Neuron (in vitro differentiated cells): ENCODE data around the gene CYB5RL.
"Not testable (repeated sequence)": the region's sequence is repeated elsewhere in the genome, so short reads cannot be mapped to it uniquely, and the experiment has no call there.

Experiments used
- H2AFZ ChIP-seq: one replicate; pipeline ENCODE4 v1.6.1; 2013; ENCODE audit warnings: low read depth, mild to moderate bottlenecking, inconsistent platforms, low read length, moderate library complexity
- H3K27me3 ChIP-seq: one replicate; pipeline ENCODE4 v1.6.1; 2013; ENCODE audit warnings: low read length; ENCODE audit not compliant: insufficient read depth
- H3K36me3 ChIP-seq: one replicate; pipeline ENCODE4 v1.6.1; 2013; ENCODE audit warnings: low read length; ENCODE audit not compliant: insufficient read depth
- H3K4me1 ChIP-seq: one replicate; pipeline ENCODE4 v1.6.1; 2013; ENCODE audit warnings: low read length; ENCODE audit not compliant: insufficient read depth
- H3K4me3 ChIP-seq: 2 replicates; pipeline ENCODE4 v1.5.1; 2013; ENCODE audit warnings: mild to moderate bottlenecking, low read length, moderate library complexity
- H3K9me3 ChIP-seq: one replicate; pipeline ENCODE4 v1.6.1; 2013; ENCODE audit warnings: low read length

CYB5RL gene

DNA sequence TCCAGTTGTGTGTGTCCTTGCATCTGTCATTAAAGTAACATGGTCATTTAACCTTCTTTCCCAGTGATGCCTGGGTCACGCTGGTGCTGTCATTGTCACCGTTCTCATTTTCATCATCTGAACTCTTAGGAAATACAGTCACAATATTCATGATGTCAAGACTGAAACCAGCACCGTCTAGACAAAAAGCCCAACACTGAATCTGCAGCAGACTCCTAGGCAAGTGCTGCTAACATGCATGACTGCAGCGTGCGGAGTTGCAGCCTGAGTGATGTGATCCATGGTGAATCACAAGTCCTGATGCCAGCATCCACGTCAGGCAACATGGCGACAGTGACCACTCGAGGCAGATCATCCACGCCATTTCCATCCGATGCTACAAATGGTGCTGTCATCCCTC is 37.8 kb upstream of the CYB5RL start:
- H3K4me1 ChIP-seq = no peaks in the 10 kb centered on the region
- no peaks in the 10 kb centered on the region for H3K9me3 ChIP-seq
- no peak overlapping the region for H2AFZ ChIP-seq
- H3K36me3 ChIP-seq = peaks cover 61% of the 10 kb centered on the region
- H3K4me3 ChIP-seq = no peak overlapping the region
- no peaks in the 10 kb centered on the region for H3K27me3 ChIP-seq

DNA sequence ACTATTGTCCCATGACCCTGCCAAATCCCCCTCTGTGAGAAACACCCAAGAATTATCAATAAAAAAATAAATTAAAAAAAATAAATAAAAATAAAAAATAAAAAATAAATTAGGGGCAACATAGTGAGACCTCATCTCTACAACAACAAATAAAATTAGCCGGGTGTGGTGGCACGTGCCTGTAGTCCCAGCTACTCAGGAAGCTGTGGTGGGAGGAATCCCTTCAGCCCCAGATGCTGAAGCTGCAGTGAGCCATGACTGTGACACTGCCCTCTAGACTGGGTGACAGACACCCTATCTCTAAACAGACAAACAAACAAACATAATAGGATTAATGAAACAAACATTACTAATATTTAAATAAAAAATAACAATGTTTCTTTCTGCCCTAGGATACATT is 34.5 kb upstream of the CYB5RL start:
- H3K4me1 ChIP-seq = no peaks in the 10 kb centered on the region
- peaks cover 54% of the 10 kb centered on the region for H3K36me3 ChIP-seq

DNA sequence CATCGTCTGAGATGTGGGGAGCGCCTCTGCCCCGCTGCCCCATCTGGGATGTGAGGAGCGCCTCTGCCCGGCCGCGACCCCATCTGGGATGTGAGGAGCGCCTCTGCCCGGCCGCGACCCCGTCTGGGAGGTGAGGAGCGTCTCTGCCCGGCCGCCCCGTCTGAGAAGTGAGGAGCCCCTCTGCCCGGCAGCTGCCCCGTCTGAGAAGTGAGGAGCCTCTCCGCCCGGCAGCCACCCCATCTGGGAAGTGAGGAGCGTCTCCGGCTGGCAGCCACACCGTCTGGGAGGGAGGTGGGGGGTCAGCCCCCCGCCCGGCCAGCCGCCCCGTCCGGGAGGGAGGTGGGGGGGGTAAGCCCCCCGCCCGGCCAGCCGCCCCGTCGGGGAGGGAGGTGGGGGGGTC is 33.4 kb upstream of the CYB5RL start:
- not testable (repeated sequence) for H3K4me3 ChIP-seq, H3K27me3 ChIP-seq, H2AFZ ChIP-seq, H3K4me1 ChIP-seq, H3K9me3 ChIP-seq
- H3K36me3 ChIP-seq = peaks cover 49% of the 10 kb centered on the region

More for the DNA sequence above, 34.5 kb upstream of the CYB5RL start:
- Histone ChIP-seq H3K4me3 (no peak overlapping the region), H3K27me3 (no peaks in the 10 kb centered on the region), H3K9me3 (no peaks in the 10 kb centered on the region), H2AFZ (no peak overlapping the region)

DNA sequence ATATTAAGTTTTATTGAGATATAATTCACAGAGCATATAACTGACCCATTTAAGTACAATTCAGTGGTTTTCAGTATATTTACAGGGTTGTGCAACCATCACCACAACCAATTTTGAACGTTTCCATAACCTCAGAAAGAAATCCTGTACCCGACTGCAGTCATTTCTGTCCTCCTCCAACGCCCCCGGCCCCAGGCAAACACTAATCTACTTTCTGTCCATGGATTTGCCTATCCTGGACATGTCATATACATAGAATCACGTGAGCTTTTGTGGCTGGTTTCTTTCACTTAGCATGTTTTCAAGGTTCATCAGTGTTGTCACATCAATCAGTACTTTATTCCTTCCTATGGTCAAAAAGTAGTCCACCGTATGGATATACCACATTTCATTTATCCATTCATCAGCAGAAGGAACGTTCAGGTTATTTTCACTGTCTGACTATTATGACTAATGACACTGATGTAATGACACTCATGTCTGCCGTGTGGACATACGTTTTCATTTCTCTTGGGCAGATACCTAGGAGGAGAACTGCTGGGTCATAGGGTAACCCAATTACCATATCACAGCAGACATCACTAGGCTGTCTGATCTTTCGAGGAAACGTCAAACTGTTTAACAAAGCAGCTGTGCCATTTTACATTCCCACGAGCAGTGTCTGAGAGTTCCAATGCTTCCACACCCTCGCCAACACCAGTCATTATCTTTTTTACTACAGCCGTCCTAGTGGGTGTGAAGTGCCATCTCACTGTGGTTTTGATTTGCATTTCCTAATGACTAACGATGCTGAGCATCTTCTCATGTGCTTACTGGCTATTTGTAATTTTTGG is 30.9 kb upstream of the CYB5RL start:
- H2AFZ ChIP-seq = no peak overlapping the region
- no peak overlapping the region for H3K4me3 ChIP-seq
- H3K9me3 ChIP-seq = no peaks in the 10 kb centered on the region
- H3K36me3 ChIP-seq = peaks cover 38% of the 10 kb centered on the region
- no peaks in the 10 kb centered on the region for H3K27me3 ChIP-seq
- H3K4me1 ChIP-seq = peaks cover 20% of the 10 kb centered on the region

DNA sequence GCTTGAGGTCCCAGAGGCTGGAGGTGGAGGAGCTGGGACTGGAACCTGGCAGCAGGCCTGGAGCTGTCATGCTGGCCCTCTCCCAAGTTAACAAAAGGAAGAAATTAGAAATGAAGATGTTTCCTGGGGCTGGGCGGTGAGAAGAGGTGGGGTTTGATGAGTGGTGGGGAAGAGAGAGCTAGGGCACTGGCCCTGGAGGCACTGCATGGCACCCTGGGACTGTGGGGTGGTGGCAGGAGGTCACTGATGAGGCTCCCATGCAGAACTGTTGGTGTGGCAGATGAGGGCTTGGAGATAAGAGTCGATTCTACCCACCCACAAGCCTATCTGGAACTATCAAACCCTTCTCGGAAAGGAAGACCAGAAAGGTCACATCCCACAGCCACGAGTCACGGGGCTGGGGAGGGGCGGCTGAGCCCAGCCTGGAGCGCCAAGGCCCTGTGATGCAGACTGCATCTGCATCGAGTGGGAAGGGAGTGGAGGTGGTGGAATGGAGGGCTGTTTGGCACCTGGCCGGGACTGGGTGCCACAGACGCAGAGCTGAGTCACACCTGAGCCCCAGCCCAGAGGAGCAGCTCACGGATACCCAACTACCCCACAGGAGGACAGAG is 29.6 kb upstream of the CYB5RL start:
- Histone ChIP-seq H3K36me3 (peaks cover 38% of the 10 kb centered on the region), H3K4me1 (peaks cover 20% of the 10 kb centered on the region), H3K9me3 (no peaks in the 10 kb centered on the region), H3K27me3 (no peaks in the 10 kb centered on the region), H3K4me3 (no peak overlapping the region), H2AFZ (no peak overlapping the region)

DNA sequence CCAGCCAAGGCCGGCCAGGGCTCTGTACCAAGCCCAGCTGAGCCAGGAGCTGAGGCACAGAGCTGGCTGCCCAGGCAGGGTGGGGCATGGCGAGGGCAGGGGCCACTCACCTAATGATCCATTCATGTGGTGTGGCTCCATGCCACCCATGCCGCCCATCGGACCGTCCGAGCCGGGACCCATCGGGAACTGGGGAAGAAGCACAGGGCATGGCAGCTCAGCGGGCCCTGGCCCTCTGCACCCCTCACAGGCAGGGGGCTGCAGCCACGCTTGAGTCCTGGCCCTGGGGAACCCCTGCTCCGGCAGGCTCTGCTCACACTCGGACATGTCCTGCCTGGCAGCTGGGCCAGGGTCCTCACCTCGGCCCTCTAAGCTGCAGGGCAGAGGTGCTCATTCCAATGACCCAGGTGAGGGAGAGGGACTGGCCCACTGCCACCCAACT is 28.8 kb upstream of the CYB5RL start:
- Histone ChIP-seq H3K36me3 (peaks cover 38% of the 10 kb centered on the region), H2AFZ (no peak overlapping the region), H3K9me3 (no peaks in the 10 kb centered on the region), H3K27me3 (no peaks in the 10 kb centered on the region), H3K4me1 (peaks cover 20% of the 10 kb centered on the region), H3K4me3 (no peak overlapping the region)

DNA sequence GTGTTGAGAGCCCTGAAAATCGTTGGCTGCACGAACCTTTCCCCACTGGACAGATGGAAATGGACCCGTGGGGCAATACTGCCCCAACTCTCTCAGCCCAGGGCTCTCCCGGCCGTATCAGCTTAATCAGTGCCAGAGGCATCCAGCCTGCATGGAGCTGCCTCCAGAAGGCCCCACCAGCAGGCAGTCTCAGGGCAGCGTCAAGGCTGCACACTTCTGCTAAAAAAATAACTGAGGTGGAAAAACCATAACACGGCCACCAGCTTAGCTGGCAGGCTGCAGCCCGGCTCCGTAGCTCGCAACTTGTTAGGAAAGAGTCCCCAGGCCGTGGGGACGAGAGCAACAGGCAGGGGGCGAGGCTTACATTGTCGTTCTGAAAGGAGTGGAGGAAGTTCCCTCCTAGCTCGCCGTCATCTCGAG is 28.1 kb upstream of the CYB5RL start:
- no peak overlapping the region for H3K4me3 ChIP-seq
- H3K27me3 ChIP-seq = no peaks in the 10 kb centered on the region

DNA sequence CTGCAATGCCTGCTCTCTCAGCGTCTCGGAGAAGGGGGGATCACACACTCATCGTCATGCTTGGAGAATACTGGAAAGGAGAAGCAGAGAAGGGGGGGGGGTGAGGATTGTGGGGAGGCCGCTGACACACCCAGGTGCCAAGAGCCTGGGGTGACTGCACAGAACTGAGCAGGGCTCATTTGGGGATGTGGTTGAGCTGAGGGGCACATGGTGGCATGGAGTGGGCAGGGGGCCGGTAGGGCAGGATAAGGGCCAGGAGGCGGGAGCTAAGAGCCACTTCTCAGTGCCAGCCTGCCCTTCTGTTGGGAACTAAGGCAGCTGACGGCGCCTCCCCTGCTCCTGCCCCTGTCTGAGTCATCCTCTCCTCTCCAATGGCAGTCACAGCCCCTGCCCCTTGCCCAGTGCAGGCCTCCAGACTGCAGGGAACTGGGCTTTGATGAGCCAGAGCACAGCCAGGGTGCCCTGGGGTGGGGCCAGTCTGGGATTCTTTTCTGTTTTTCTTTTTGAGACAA is 27.3 kb upstream of the CYB5RL start:
- H2AFZ ChIP-seq = no peak overlapping the region
- peaks cover 37% of the 10 kb centered on the region for H3K36me3 ChIP-seq

More for the DNA sequence above, 28.1 kb upstream of the CYB5RL start:
- Histone ChIP-seq H3K4me1 (peaks cover 20% of the 10 kb centered on the region), H3K9me3 (no peaks in the 10 kb centered on the region), H3K36me3 (peaks cover 38% of the 10 kb centered on the region), H2AFZ (no peak overlapping the region)

DNA sequence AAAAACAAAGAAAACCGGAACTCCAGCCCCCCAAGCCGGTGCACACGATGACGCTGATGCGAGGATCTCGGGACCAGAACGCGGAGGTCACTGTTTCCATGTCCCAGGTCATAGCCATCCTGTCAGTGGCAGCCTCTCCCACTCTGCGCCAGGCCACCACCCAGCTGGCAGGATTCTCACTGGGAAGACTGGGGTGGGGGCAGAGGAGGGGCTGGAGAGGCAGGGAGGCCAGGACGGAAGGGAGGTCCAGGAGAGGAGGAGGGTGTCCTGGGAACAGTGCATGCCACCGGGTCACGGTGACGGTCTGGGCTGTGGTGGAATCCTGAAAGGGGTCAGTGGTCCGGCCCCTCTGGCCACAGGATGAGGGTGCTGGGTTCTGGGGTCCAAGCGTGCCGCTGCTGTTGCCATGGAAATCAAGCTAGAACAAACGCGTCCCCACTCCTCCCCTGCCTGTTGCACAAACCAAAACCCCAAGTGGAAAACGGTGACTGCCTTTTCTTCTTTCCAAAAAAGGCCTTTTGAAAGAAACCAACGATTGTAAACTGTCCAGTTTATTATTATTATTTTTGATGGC is 26.2 kb upstream of the CYB5RL start:
- Histone ChIP-seq H3K27me3 (no peaks in the 10 kb centered on the region), H3K36me3 (peaks cover 32% of the 10 kb centered on the region), H2AFZ (no peak overlapping the region), H3K4me1 (peaks cover 20% of the 10 kb centered on the region), H3K4me3 (no peak overlapping the region), H3K9me3 (no peaks in the 10 kb centered on the region)

More for the DNA sequence above, 27.3 kb upstream of the CYB5RL start:
- H3K9me3 ChIP-seq = no peaks in the 10 kb centered on the region
- no peak overlapping the region for H3K4me3 ChIP-seq
- H3K27me3 ChIP-seq = no peaks in the 10 kb centered on the region
- H3K4me1 ChIP-seq = peaks cover 20% of the 10 kb centered on the region

DNA sequence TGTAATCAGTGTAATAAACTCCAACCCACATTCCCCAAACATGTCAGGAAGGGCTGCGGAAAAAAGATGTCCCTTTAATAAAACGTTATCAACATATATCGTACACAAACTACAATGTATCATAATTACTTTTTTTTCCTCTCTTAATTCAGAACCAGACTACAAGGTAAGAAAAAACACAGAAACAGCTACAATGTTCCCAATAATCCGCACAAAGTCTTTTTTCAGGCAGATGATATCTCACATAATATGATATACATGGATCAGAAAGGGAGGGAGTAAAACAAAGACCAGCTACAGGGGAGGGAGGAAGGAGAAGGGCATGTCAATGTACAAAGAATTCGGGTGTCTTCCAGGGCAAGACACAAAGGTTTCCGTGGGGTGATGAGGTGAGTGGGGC is 25.5 kb upstream of the CYB5RL start:
- Histone ChIP-seq H3K4me1 (peaks cover 22% of the 10 kb centered on the region), H3K36me3 (peaks cover 25% of the 10 kb centered on the region)

DNA sequence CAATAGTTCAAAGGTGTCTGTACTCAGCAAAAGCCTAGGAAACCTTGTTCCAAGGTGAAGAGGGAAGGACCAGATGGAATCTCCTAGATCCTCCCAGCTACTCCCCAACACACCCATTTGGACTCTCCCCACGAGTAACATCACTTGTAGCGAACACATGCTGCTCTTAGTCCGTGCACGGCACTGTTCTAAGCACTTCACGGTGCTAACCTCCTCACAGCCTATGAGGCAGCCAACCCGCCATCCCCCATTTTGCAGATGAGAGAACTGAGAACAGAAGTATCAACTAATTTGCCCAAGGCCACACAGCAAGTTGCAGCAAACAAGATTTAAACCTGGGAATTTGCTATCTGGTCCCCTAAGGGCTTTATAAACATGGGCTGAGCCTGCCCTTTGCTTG is 24.4 kb upstream of the CYB5RL start:
- Histone ChIP-seq H2AFZ (no peak overlapping the region), H3K36me3 (peaks cover 22% of the 10 kb centered on the region), H3K9me3 (no peaks in the 10 kb centered on the region), H3K4me3 (no peak overlapping the region), H3K27me3 (no peaks in the 10 kb centered on the region), H3K4me1 (peaks cover 25% of the 10 kb centered on the region)

More for the DNA sequence above, 25.5 kb upstream of the CYB5RL start:
- Histone ChIP-seq H3K27me3 (no peaks in the 10 kb centered on the region), H2AFZ (no peak overlapping the region), H3K9me3 (no peaks in the 10 kb centered on the region), H3K4me3 (no peak overlapping the region)

DNA sequence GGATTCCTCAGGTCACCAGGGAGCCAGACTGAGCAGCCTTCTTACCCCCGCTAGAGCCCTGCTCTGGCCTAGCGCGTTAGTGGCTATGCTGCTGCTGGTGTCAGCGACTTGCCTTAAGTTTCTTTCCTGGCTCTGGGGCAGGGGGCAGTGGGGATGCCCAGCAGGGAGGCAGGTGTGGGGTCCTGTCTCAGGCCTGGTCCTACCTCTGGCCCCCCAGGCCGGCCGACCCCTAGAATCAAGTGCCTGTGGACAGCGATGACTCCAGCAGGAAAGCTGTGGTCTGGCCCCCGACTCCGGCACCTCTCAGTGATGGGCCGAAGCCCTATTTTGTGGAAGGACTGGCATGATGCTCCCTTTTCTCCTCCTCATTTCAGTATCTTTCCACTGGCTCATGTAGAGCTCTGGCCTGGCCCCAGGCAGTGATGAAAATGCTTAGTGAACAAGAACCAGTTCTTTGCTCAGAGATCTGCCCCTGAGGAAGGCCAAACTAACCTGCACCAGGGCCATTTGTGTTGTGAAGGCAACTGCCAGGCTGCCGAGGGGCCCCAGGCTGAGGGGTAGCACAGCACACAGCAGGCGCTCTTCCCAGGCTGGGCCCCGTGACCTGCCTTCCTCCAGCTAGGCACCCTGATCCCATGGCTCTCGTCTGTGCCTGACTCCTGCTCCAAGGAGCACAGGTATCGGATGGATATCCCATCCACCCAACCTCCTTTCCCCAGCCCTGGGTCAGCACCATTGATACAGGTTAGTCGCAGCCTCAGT is 23.8 kb upstream of the CYB5RL start:
- Histone ChIP-seq H3K27me3 (no peaks in the 10 kb centered on the region), H3K9me3 (no peaks in the 10 kb centered on the region), H3K4me1 (peaks cover 25% of the 10 kb centered on the region), H2AFZ (no peak overlapping the region), H3K36me3 (peaks cover 25% of the 10 kb centered on the region), H3K4me3 (no peak overlapping the region)
